ENCODE results near the gene ADAT3.

DNA sequence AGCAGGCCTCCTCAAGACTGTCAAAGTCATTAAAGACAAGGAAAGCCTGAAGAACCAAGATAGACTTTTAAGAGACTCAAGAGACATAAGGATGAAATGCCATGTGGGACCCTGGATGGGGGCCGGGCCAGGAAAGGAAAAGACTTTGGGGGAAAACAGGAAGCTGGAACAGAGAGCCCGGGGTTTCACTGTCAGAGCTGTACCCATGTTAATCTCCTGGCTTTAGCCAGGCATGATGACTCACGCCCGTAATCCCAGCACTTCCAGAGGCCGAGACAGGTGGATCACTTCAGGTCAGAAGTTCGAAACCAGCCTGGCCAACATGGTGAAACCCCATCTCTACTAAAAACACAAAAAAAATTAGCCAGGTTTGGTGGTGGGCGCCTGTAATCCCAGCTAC lies 36.2 kb upstream of the ADAT3 start:
- TF ChIP-seq, protein P1, sequence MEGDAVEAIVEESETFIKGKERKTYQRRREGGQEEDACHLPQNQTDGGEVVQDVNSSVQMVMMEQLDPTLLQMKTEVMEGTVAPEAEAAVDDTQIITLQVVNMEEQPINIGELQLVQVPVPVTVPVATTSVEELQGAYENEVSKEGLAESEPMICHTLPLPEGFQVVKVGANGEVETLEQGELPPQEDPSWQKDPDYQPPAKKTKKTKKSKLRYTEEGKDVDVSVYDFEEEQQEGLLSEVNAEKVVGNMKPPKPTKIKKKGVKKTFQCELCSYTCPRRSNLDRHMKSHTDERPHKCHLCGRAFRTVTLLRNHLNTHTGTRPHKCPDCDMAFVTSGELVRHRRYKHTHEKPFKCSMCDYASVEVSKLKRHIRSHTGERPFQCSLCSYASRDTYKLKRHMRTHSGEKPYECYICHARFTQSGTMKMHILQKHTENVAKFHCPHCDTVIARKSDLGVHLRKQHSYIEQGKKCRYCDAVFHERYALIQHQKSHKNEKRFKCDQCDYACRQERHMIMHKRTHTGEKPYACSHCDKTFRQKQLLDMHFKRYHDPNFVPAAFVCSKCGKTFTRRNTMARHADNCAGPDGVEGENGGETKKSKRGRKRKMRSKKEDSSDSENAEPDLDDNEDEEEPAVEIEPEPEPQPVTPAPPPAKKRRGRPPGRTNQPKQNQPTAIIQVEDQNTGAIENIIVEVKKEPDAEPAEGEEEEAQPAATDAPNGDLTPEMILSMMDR (IDR thresholded peaks at IDR 0.05; ENCODE audit: poor library complexity): no peak
- no peak for TF ChIP-seq EZH2phosphoT487 (IDR thresholded peaks at IDR 0.05; ENCODE audit: low read depth, severe bottlenecking, unreplicated experiment)
- TF ChIP-seq EZH2 (IDR thresholded peaks at IDR 0.05; ENCODE audit: borderline replicate concordance): no peak
